Activated CD8-positive, alpha-beta T cell treated with anti-CD3 and anti-CD28 coated beads for 36 hours (primary cell): ENCODE measurements around the gene SUSD2. TPM values are rescaled to one million over a fixed set of nuclear protein-coding genes. Genes with fewer than 3 reads are reported as not detected.
"Not testable (repeated sequence)": the region's sequence is repeated elsewhere in the genome, so short reads cannot be mapped to it uniquely, and the experiment has no call there.

Source experiments
- ATAC-seq: fragments of 200-7000 bp; cut with Tn5 transposase; one replicate; pipeline ENCODE4 v1.10.0; 2021; ENCODE audit warnings: mild to moderate bottlenecking, moderate library complexity
- CTCF ChIA-PET: fragments of 350-600 bp; sonication (Branson Sonifier 250); formaldehyde crosslinking; loops from one replicate; lab custom pipeline; 2021; ENCODE audit warnings: antibody characterized with exemption; lab: Charles Lee
- POLR2A ChIA-PET: fragments of 350-600 bp; sonication (Branson Sonifier 250); formaldehyde crosslinking; loops from one replicate; lab custom pipeline; 2021; ENCODE audit warnings: antibody characterized with exemption; lab: Charles Lee
- DNase-seq: peaks from one replicate; pipeline ENCODE4 v3.0.0-alpha.2; 2020
- H3K27ac Mint-ChIP-seq: one replicate; pipeline ENCODE4 v1.8.0; 2021; ENCODE audit warnings: mild to moderate bottlenecking, mixed read lengths
- H3K27me3 Mint-ChIP-seq: one replicate; pipeline ENCODE4 v1.8.0; 2021; ENCODE audit warnings: mixed read lengths
- H3K36me3 Mint-ChIP-seq: one replicate; pipeline ENCODE4 v1.8.0; 2021; ENCODE audit warnings: low read depth, mixed read lengths
- H3K4me1 Mint-ChIP-seq: one replicate; pipeline ENCODE4 v1.8.0; 2021; ENCODE audit warnings: low read depth, mixed read lengths
- H3K4me3 Mint-ChIP-seq: one replicate; pipeline ENCODE4 v1.8.0; 2021; ENCODE audit warnings: mild to moderate bottlenecking, moderate library complexity, mixed read lengths
- H3K9me3 Mint-ChIP-seq: one replicate; pipeline ENCODE4 v1.8.0; 2021; ENCODE audit warnings: mixed read lengths
- CTCF ChIP-seq: fragments of 200-600 bp; IDR thresholded peaks from one replicate; pipeline ENCODE4 v1.8.0; 2022; ENCODE audit warnings: antibody characterized with exemption, mild to moderate bottlenecking
- intact Hi-C: fragments of 100-400 bp; cut with micrococcal nuclease; formaldehyde crosslinking; loops from one replicate; pipeline ENCODE4 v1.10.0; 2022
- total RNA-seq, 2 experiments: library from RNA; stranded (reverse); gene quantifications; one replicate each; pipeline ENCODE4 v1.2.3, GENCODE V29; 2021

SUSD2 gene
- total RNA-seq, 2 experiments from 2014 or later, result 0.65 to 0.95 TPM

GRCh38 chr22:24233235-24233634 is 51.9 kb downstream of the SUSD2 start:
- ATAC-seq (no peak), DNase-seq (no peak)
- no peaks in the 10 kb centered on the region for H3K4me1 Mint-ChIP-seq
- ChIA-PET POLR2A (no interaction called here), CTCF (interaction anchor here (0.8 to 0.9 kb wide), 2 partner anchors 9 to 43 kb away, joined by 3 to 4 read pairs; no protein-coding TSS in a partner anchor)
- H3K4me3 Mint-ChIP-seq, result no peak overlapping the region
- H3K9me3 Mint-ChIP-seq, result no peaks in the 10 kb centered on the region
- intact Hi-C loops, result loop anchor here (10.0 kb wide), 1 partner anchor 48 kb away; the partner anchor contains the start of gene SUSD2
- no peak for TF ChIP-seq CTCF
- H3K36me3 Mint-ChIP-seq, result no peaks in the 10 kb centered on the region
- H3K27me3 Mint-ChIP-seq, result no peaks in the 10 kb centered on the region
- no peak overlapping the region for H3K27ac Mint-ChIP-seq

- CTCF ChIA-PET, result no interaction called here
- H3K4me3 Mint-ChIP-seq, result no peak overlapping the region
- no peaks in the 10 kb centered on the region for H3K27me3 Mint-ChIP-seq
- no peak overlapping the region for H3K27ac Mint-ChIP-seq
- DNase-seq (no peak), ATAC-seq (no peak)
- intact Hi-C loops, result loop anchor here (10.0 kb wide), 1 partner anchor 49 kb away; the partner anchor contains the start of gene SUSD2
- no peak for TF ChIP-seq CTCF
- POLR2A ChIA-PET, result interaction anchor here (1.2 kb wide), 1 partner anchor 9 kb away, joined by 5 read pairs; no protein-coding TSS in a partner anchor
- no peaks in the 10 kb centered on the region for H3K36me3 Mint-ChIP-seq
- H3K4me1 Mint-ChIP-seq, result no peaks in the 10 kb centered on the region
- H3K9me3 Mint-ChIP-seq, result no peaks in the 10 kb centered on the region
Observed at GRCh38 chr22:24233816-24234215, 52.5 kb downstream of the SUSD2 start.

- intact Hi-C loops, result loop anchor here (10.0 kb wide), 1 partner anchor 51 kb away; the partner anchor contains the start of gene SUSD2
- ChIA-PET CTCF (interaction anchor here (0.6 kb wide), 1 partner anchor 45 kb away, joined by 4 read pairs; no protein-coding TSS in a partner anchor), POLR2A (no interaction called here)
- Mint-ChIP-seq H3K36me3 (no peaks in the 10 kb centered on the region), H3K4me1 (no peaks in the 10 kb centered on the region), H3K4me3 (no peak overlapping the region), H3K27ac (no peak overlapping the region), H3K9me3 (no peaks in the 10 kb centered on the region), H3K27me3 (no peaks in the 10 kb centered on the region)
- ATAC-seq (no peak), DNase-seq (no peak)
- TF ChIP-seq CTCF, result no peak
Observed at GRCh38 chr22:24235315-24235714, 54.0 kb downstream of the SUSD2 start.

- ChIA-PET CTCF (interaction anchor here (1.1 kb wide), 1 partner anchor 80 kb away, joined by 3 read pairs; no protein-coding TSS in a partner anchor), POLR2A (no interaction called here)
- intact Hi-C loops, result loop anchor here (10.0 kb wide), 1 partner anchor 52 kb away; the partner anchor contains the start of gene SUSD2
- TF ChIP-seq CTCF, result no peak
- no peaks in the 10 kb centered on the region for H3K27me3 Mint-ChIP-seq
- no peak overlapping the region for H3K27ac Mint-ChIP-seq
- no peaks in the 10 kb centered on the region for H3K9me3 Mint-ChIP-seq
- peaks cover 8% of the 10 kb centered on the region for H3K4me1 Mint-ChIP-seq
- no peak overlapping the region for H3K4me3 Mint-ChIP-seq
- no peak for DNase-seq
- H3K36me3 Mint-ChIP-seq, result no peaks in the 10 kb centered on the region
- ATAC-seq, result no peak
Observed at GRCh38 chr22:24236656-24237055, 55.4 kb downstream of the SUSD2 start.

- CTCF ChIA-PET, H3K9me3 Mint-ChIP-seq, H3K27ac Mint-ChIP-seq, H3K4me3 Mint-ChIP-seq, POLR2A ChIA-PET, DNase-seq, H3K27me3 Mint-ChIP-seq, H3K36me3 Mint-ChIP-seq, ATAC-seq: not testable (repeated sequence)
- peaks cover 19% of the 10 kb centered on the region for H3K4me1 Mint-ChIP-seq
- intact Hi-C loops, result loop anchor here (10.0 kb wide), 1 partner anchor 53 kb away; the partner anchor contains the start of gene SUSD2
Observed at GRCh38 chr22:24238101-24238694, 56.9 kb downstream of the SUSD2 start.

Other genes starting within 250 kb of the SUSD2 start
- gene GSTT2B, start 220.3 kb upstream of the SUSD2 start, total RNA-seq, result not detected
- gene DDTL, start 214.6 kb upstream of the SUSD2 start, total RNA-seq, result not detected
- gene DDT, start 207.0 kb upstream of the SUSD2 start, total RNA-seq, result 100 to 1,000 TPM; 116 to 119 TPM
- gene GSTT2, start 201.4 kb upstream of the SUSD2 start, total RNA-seq, result not detected
- not detected for gene GSTT4, start 176.0 kb upstream of the SUSD2 start, total RNA-seq
- gene CABIN1, start 170.2 kb upstream of the SUSD2 start, total RNA-seq, result 100 to 1,000 TPM; 118 to 125 TPM
- not detected for gene GGT5, start 63.6 kb downstream of the SUSD2 start, total RNA-seq
- 10 to 100 TPM; 38.9 to 39.0 TPM for gene SPECC1L, start 89.3 kb downstream of the SUSD2 start, total RNA-seq
- gene ADORA2A, start 246.1 kb downstream of the SUSD2 start, total RNA-seq, result 10 to 100 TPM; 41.4 to 42.9 TPM